Right cardiac atrium (tissue), 5 donors: ENCODE results near the gene ARHGAP6. TPM values are rescaled to one million over a fixed set of nuclear protein-coding genes. Genes with fewer than 3 reads are reported as not detected.

Experiments
- ATAC-seq, 2 donors: fragments of 200-7000 bp; cut with Tn5 transposase; one replicate each; pipeline versions ENCODE4 v1.8.0 to v1.9.1; 2020; ENCODE audit warnings: moderate library complexity in 2 of 2, mild to moderate bottlenecking in 1 of 2
- DNase-seq, 3 donors: peaks; one replicate each; pipeline ENCODE4 v3.0.0-alpha.2; 2020
- H3K27ac ChIP-seq: one replicate; pipeline ENCODE4 v1.5.1; 2013; ENCODE audit warnings: mild to moderate bottlenecking, low read length, control low read depth, moderate library complexity
- H3K27me3 ChIP-seq: one replicate; pipeline ENCODE4 v1.6.1; 2013; ENCODE audit not compliant: control insufficient read depth, insufficient read depth
- H3K4me1 ChIP-seq: one replicate; pipeline ENCODE4 v1.6.1; 2013; ENCODE audit warnings: low read length; ENCODE audit not compliant: control insufficient read depth, insufficient read depth
- H3K4me3 ChIP-seq: one replicate; pipeline ENCODE4 v1.5.1; 2013; ENCODE audit warnings: low read length, control low read depth
- H3K9me3 ChIP-seq: one replicate; pipeline ENCODE4 v1.6.1; 2013; ENCODE audit warnings: low read length; ENCODE audit not compliant: control insufficient read depth
- WGBS: extraction: QIAGEN DNeasy Blood & Tissue Kit; methylation state at CpG from one replicate; pipeline ENCODE4 v1.1.7; 2013; 5-methylcytosine and 5-hydroxymethylcytosine counted together
- intact Hi-C, 4 donors: fragments of 100-400 bp; cut with DNase I; formaldehyde crosslinking; loops; one replicate each; pipeline versions ENCODE4 v1.11.0 to v1.14.0; 2022 to 2023
- polyA plus RNA-seq: library from polyadenylated mRNA; stranded (reverse); fragments of 200-250 nt; gene quantifications from one replicate; pipeline ENCODE4 v1.2.3, GENCODE V29; 2013
- total RNA-seq, 4 donors: library from RNA; stranded (reverse); fragmentation: NEBNext Ultra II Directional; extraction: Animal tissue kit (Norgen Biotek cat#: 25700); gene quantifications; one replicate each; pipeline ENCODE4 v1.2.1, GENCODE V29; 2021
- donor health status: healthy with polysubstance abuse.
- donor health status: DM: no; HTN: yes; CAD: no.
- donor health status: DM: no; HTN: no; CAD: no.
- donor health status: DM: no; HTN: yes; CAD: no; lungs with severe emphysema.
- donor health status: DM: yes; HTN: yes; CAD: no.

ARHGAP6 gene
- total and polyA plus RNA-seq, 5 donors, result 2.3 to 4.5 (median 3.1) TPM

- intact Hi-C loops, result no loop called here
- Histone ChIP-seq H3K4me1 (no peaks in the 10 kb centered on the region), H3K4me3 (no peak overlapping the region), H3K9me3 (no peaks in the 10 kb centered on the region), H3K27ac (no peak overlapping the region), H3K27me3 (no peaks in the 10 kb centered on the region)
- WGBS, result 99% methylated on average over 2 of the region's 2 CpGs
- no peak for DNase-seq
- ATAC-seq, result no peak
These were observed 90.4 kb downstream of the ARHGAP6 start for GRCh38 chrX:11575332-11575731.

DNA sequence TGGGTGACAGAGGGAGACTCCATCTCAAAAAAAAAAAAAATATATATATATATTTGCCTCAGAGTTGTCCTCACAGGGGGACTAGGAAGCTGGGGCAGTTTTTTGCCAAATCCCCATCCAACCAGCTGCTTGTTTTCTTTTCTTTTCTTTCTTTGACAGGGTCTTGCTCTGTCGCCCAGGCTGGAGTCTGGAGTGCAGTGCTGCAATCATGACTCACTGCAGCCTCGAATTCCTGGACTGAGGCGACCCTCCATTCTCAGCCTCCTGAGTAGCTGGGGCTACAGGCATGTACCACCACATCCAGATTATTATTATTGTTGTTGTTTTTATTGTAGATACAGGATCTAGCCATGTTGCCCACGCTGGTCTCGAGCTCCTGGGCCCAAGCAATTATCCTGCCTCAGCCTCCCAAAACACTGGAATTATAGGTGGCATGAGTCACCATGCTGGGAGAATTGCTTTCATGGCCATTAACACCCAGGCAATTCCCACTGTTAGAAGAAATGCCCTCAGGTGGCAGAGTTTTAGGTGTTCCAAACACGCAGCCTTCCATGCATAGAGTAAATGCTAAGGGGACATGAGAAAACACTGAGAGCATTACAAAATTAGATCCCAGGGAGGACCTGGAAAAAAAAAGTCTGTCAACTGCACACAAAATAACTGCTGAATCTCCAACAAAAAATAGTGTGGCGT is 98.0 kb downstream of the ARHGAP6 start:
- Histone ChIP-seq H3K4me3 (no peak overlapping the region), H3K4me1 (no peaks in the 10 kb centered on the region), H3K27me3 (no peaks in the 10 kb centered on the region), H3K9me3 (no peaks in the 10 kb centered on the region), H3K27ac (no peak overlapping the region)
- DNase-seq (no peak), ATAC-seq (no peak)
- 89% methylated on average over 7 of the region's 7 CpGs for WGBS
- intact Hi-C loops, result no loop called here

- no peak overlapping the region for H3K4me3 ChIP-seq
- ATAC-seq, result no peak
- intact Hi-C loops, result no loop called here
- 72% methylated on average over 2 of the region's 2 CpGs for WGBS
- no peaks in the 10 kb centered on the region for H3K27me3 ChIP-seq
- H3K27ac ChIP-seq, result no peak overlapping the region
- H3K4me1 ChIP-seq, result no peaks in the 10 kb centered on the region
- no peak for DNase-seq
- no peaks in the 10 kb centered on the region for H3K9me3 ChIP-seq
These were observed 98.9 kb downstream of the ARHGAP6 start for GRCh38 chrX:11566789-11567188.

DNA sequence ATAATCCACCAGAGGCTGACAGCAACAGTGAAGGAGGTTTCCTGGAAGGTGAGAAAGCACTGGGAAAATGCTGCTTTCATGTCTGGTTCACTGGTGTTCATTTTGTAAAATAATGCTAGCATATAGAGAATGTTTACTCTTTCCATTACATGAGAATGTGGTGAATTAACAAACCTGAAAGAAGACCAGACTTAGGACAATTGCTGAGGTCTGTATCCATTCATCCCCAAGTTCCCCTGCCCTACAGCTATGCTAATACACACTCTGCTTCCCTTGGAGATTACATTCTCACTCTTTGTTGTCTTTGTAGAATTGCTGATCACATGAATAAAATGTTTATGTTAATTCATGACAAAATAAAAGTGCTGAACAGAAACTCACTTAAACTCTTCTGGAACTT is 99.5 kb downstream of the ARHGAP6 start:
- intact Hi-C loops, result no loop called here

DNA sequence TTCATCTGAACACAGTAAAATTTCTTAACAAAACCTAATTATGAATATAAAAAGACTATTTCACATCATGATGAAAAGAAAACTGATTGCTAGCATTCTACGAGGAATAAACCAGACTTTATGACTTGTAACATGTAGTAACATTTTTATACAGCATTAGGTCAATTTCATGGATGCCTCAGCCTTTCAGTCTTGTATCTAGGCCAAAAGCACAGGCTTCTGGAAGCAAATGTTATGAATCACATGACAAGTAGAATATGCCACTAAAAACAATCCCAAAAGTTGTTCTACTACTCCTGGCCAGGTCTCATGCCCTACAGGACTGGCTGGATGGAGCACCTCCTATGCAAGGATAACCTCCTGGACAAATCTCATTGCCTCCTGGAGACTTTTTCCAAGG is 101.2 kb downstream of the ARHGAP6 start:
- DNase-seq (no peak), ATAC-seq (no peak)
- intact Hi-C loops, result no loop called here
- Histone ChIP-seq H3K9me3 (no peaks in the 10 kb centered on the region), H3K4me3 (no peak overlapping the region), H3K4me1 (no peaks in the 10 kb centered on the region), H3K27me3 (no peaks in the 10 kb centered on the region), H3K27ac (no peak overlapping the region)
- 74% methylated on average over 1 of the region's 1 CpG for WGBS

More for the DNA sequence above, 99.5 kb downstream of the ARHGAP6 start:
- no peak for ATAC-seq
- no peaks in the 10 kb centered on the region for H3K9me3 ChIP-seq
- H3K4me1 ChIP-seq, result no peaks in the 10 kb centered on the region
- no peaks in the 10 kb centered on the region for H3K27me3 ChIP-seq
- DNase-seq, result no peak
- no peak overlapping the region for H3K27ac ChIP-seq
- no peak overlapping the region for H3K4me3 ChIP-seq

DNA sequence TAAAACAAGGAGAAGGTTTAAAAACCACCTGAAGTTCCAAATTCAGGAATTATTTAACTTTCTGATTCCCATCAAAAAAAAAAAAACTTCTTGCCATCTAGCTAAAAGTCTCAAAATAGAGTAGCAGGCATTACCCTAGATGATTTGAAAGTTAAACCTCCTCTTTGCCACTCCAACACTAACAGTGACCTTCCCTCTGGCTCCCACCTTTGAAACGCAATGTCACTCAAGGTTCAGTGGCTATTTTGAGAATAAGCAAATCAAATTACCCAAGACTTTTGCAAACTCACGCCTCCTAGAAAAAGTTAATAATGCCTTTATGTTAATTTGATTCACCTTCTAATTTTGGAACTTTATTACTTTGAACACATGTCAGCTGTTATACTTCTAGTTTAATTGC is 103.2 kb downstream of the ARHGAP6 start:
- H3K4me1 ChIP-seq, result no peaks in the 10 kb centered on the region
- no peak for ATAC-seq
- H3K27ac ChIP-seq, result no peak overlapping the region
- H3K27me3 ChIP-seq, result no peaks in the 10 kb centered on the region
- WGBS, result 81% methylated on average over 2 of the region's 2 CpGs
- no peak overlapping the region for H3K4me3 ChIP-seq
- H3K9me3 ChIP-seq, result no peaks in the 10 kb centered on the region
- intact Hi-C loops, result no loop called here
- no peak for DNase-seq

DNA sequence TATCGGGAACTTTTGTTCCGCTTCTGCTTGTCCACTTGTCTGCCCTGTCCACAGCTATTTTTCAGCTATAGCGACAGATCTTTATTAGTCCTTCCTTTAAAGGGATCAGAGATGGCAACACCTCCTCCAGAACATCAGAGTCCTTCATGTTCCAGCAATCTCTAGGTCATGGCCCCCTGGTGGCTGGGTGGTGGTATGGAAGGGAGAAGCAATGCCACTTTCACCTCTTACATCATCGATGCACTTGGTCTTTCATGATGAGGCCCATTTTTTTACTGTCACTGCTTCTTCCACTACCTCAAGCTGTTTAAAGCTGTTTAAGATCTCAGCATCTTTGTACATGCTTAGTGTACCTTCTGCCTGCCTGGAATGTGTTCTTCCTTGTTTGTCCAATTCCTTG is 106.7 kb downstream of the ARHGAP6 start:
- WGBS, result 95% methylated on average over 4 of the region's 4 CpGs
- no peaks in the 10 kb centered on the region for H3K4me1 ChIP-seq
- ATAC-seq, result no peak

GRCh38 chrX:11557120-11557519 is 108.6 kb downstream of the ARHGAP6 start:
- DNase-seq, result no peak
- no peak overlapping the region for H3K27ac ChIP-seq
- no peaks in the 10 kb centered on the region for H3K9me3 ChIP-seq
- WGBS, result 48% methylated on average over 2 of the region's 2 CpGs
- ATAC-seq, result no peak
- no peak overlapping the region for H3K4me3 ChIP-seq
- H3K4me1 ChIP-seq, result no peaks in the 10 kb centered on the region
- no peaks in the 10 kb centered on the region for H3K27me3 ChIP-seq
- intact Hi-C loops, result no loop called here

More for the DNA sequence above, 106.7 kb downstream of the ARHGAP6 start:
- Histone ChIP-seq H3K9me3 (no peaks in the 10 kb centered on the region), H3K27me3 (no peaks in the 10 kb centered on the region), H3K27ac (no peak overlapping the region), H3K4me3 (no peak overlapping the region)
- peak in 1 of 3 donors; percentile 38 for DNase-seq
- intact Hi-C loops, result no loop called here

GRCh38 chrX:11555759-11556158 is 110.0 kb downstream of the ARHGAP6 start:
- H3K4me3 ChIP-seq, result no peak overlapping the region
- intact Hi-C loops, result no loop called here
- H3K27ac ChIP-seq, result no peak overlapping the region
- DNase-seq, result no peak
- ATAC-seq, result no peak
- WGBS, result 63% methylated on average over 5 of the region's 5 CpGs
- no peaks in the 10 kb centered on the region for H3K27me3 ChIP-seq
- H3K4me1 ChIP-seq, result no peaks in the 10 kb centered on the region
- H3K9me3 ChIP-seq, result no peaks in the 10 kb centered on the region

DNA sequence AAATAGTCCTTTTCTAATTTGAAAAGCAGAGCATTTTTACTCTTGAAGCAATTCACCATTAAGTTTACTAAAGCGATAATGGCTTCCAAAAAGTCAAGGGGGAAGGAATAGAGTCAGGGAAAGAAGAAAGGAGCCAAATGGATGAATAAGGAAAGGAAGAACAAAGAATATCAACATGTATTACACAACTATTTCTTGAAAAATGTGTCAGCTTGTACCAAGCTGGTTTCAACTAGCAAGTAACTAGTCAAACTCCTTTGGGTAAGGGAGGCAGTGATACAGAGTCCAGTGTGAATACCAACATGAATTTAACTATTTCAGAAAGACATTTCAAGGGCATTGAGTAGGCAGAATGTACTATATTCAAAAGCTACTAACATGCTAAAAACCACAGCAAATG is 112.1 kb downstream of the ARHGAP6 start:
- DNase-seq (no peak), ATAC-seq (no peak)
- Histone ChIP-seq H3K4me1 (no peaks in the 10 kb centered on the region), H3K27ac (no peak overlapping the region), H3K9me3 (no peaks in the 10 kb centered on the region), H3K27me3 (no peaks in the 10 kb centered on the region), H3K4me3 (no peak overlapping the region)
- intact Hi-C loops, result no loop called here
- 79% methylated on average over 1 of the region's 1 CpG for WGBS

DNA sequence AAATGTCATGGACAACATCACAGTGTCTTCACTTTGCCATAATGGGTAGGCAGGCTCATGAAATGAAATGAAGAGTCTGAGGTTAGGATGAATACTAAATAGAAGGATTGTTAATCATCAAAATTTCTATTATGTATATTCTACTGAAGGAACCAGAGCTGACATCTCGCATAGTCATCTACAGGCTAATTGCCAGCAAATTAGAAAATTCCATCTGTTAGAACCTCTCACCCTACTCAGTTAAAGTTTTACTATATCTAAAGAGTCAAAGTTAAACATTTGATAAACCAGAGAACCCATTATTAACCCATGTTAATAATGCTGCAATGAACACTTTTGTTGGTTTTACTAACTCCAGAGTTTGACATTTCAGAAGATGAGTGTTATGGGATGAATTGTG is 114.6 kb downstream of the ARHGAP6 start:
- WGBS, result 90% methylated on average over 1 of the region's 1 CpG
- Histone ChIP-seq H3K4me1 (no peaks in the 10 kb centered on the region), H3K27ac (no peak overlapping the region), H3K4me3 (no peak overlapping the region), H3K9me3 (no peaks in the 10 kb centered on the region), H3K27me3 (no peaks in the 10 kb centered on the region)
- no peak for DNase-seq
- ATAC-seq, result no peak
- intact Hi-C loops, result no loop called here

- 73% methylated on average over 2 of the region's 2 CpGs for WGBS
- Histone ChIP-seq H3K9me3 (no peaks in the 10 kb centered on the region), H3K4me1 (no peaks in the 10 kb centered on the region), H3K27me3 (no peaks in the 10 kb centered on the region), H3K27ac (no peak overlapping the region), H3K4me3 (no peak overlapping the region)
- no peak for DNase-seq
- intact Hi-C loops, result no loop called here
- ATAC-seq, result no peak
These were observed 118.8 kb downstream of the ARHGAP6 start for GRCh38 chrX:11546917-11547316.
